Gastroesophageal sphincter (tissue), 3 donors: ENCODE measurements around the gene ZNF439.

ENCODE experiments used
- CTCF ChIP-seq, 4 experiments: fragments of 200-600 bp in 2 of 4; fragments of 450-650 bp in 2 of 4; sonication (generic) in 1 of 4; IDR thresholded peaks; one replicate each; pipeline ENCODE4 v1.5.1; 2017 to 2019; ENCODE audit warnings: antibody characterized with exemption in 4 of 4, mild to moderate bottlenecking in 2 of 4, moderate library complexity in 2 of 4
- POLR2A ChIP-seq, 2 donors: fragments of 450-650 bp; IDR thresholded peaks; one replicate each; pipeline ENCODE4 v1.6.1; 2017; ENCODE audit warnings: antibody characterized with exemption in 2 of 2, mild to moderate bottlenecking in 2 of 2, moderate library complexity in 1 of 2

- TF ChIP-seq CTCF (IDR thresholded peaks at IDR 0.05) (no peak), POLR2A (IDR thresholded peaks at IDR 0.05) (no peak)
Measured at GRCh38 chr19:11853358-11853757, 4.8 kb downstream of the ZNF439 start.
